ENCODE results near the gene DCD.

GRCh38 chr12:54631551-54631950 lies 16.6 kb downstream of the DCD start:
- TF ChIP-seq, protein P1, sequence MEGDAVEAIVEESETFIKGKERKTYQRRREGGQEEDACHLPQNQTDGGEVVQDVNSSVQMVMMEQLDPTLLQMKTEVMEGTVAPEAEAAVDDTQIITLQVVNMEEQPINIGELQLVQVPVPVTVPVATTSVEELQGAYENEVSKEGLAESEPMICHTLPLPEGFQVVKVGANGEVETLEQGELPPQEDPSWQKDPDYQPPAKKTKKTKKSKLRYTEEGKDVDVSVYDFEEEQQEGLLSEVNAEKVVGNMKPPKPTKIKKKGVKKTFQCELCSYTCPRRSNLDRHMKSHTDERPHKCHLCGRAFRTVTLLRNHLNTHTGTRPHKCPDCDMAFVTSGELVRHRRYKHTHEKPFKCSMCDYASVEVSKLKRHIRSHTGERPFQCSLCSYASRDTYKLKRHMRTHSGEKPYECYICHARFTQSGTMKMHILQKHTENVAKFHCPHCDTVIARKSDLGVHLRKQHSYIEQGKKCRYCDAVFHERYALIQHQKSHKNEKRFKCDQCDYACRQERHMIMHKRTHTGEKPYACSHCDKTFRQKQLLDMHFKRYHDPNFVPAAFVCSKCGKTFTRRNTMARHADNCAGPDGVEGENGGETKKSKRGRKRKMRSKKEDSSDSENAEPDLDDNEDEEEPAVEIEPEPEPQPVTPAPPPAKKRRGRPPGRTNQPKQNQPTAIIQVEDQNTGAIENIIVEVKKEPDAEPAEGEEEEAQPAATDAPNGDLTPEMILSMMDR (IDR thresholded peaks at IDR 0.05; ENCODE audit: insufficient read depth, low read length) = no peak
- no peak for TF ChIP-seq POLR2AphosphoS5 (IDR thresholded peaks at IDR 0.05; ENCODE audit: low read depth)

Measured in HL-60 (cell line).